Spinal cord (tissue), 10 donors: Measurements from ENCODE around the gene CAV2. TPM values are rescaled to one million over a fixed set of nuclear protein-coding genes. Genes with fewer than 3 reads are reported as not detected.

Source experiments
- DNase-seq, 6 donors: peaks; one replicate each; pipeline versions ENCODE4 v3.0.0 to v3.0.0-alpha.2; 2013 to 2015; ENCODE audit warnings: low spot score in 6 of 6, low read depth in 4 of 6
- H3K27ac ChIP-seq: one replicate; pipeline ENCODE4 v1.5.1; 2013; ENCODE audit warnings: low read depth, low read length, control low read depth
- H3K27me3 ChIP-seq: one replicate; pipeline ENCODE4 v1.6.1; 2013; ENCODE audit warnings: low read length; ENCODE audit not compliant: control insufficient read depth, insufficient read depth
- H3K36me3 ChIP-seq: one replicate; pipeline ENCODE4 v1.6.1; 2013; ENCODE audit warnings: low read length; ENCODE audit not compliant: control insufficient read depth, insufficient read depth
- H3K4me1 ChIP-seq: one replicate; pipeline ENCODE4 v1.6.1; 2013; ENCODE audit warnings: low read length; ENCODE audit not compliant: control insufficient read depth, insufficient read depth
- H3K4me3 ChIP-seq: one replicate; pipeline ENCODE4 v1.5.1; 2013; ENCODE audit warnings: low read depth, low read length, control low read depth
- H3K9me3 ChIP-seq: one replicate; pipeline ENCODE4 v1.6.1; 2013; ENCODE audit warnings: low read length; ENCODE audit not compliant: control insufficient read depth, insufficient read depth
- WGBS: methylation state at CpG from one replicate; pipeline ENCODE4 v1.1.5; 2013; ENCODE audit warnings: missing lambda C conversion rate; ENCODE audit not compliant: insufficient coverage; 5-methylcytosine and 5-hydroxymethylcytosine counted together
- long read RNA-seq, 4 donors: transcript quantifications; one replicate each; lab custom pipeline, GENCODE V29; 2026
- polyA plus RNA-seq, 2 donors: library from polyadenylated mRNA; unstranded; fragments of 120-200 nt; gene quantifications; one replicate each; pipeline ENCODE4 v1.2.1, GENCODE V29; 2013; ENCODE audit not compliant: insufficient read length in 2 of 2
- total RNA-seq, 2 donors: library from RNA; depleted of rRNA in 1 of 2; stranded (reverse); fragments of 120-200 nt in 1 of 2; fragments of >200 nt in 1 of 2; gene quantifications; one replicate each; pipeline versions ENCODE4 v1.2.3 to v1.2.4, GENCODE V29; 2013 to 2014
- donor health status: healthy.

Gene CAV2, protein sequence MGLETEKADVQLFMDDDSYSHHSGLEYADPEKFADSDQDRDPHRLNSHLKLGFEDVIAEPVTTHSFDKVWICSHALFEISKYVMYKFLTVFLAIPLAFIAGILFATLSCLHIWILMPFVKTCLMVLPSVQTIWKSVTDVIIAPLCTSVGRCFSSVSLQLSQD
- total RNA-seq, result 10 to 100 TPM; 30.7 to 40.6 TPM
- 10 to 100 TPM; 14.3 to 17.2 TPM for polyA plus RNA-seq
- long read RNA-seq, donor 1, transcript CAV2-201 (3 exons, 3,301 nt), result major isoform, 10 of 12 reads
- long read RNA-seq, donor 1, partial matches to known transcripts, result 0 of 12 reads
- long read RNA-seq, donor 1, other reads (novel, unspliced or antisense), result 0 of 12 reads
- long read RNA-seq, donor 2, partial matches to known transcripts, result 0 of 3 reads
- long read RNA-seq, donor 2, other reads (novel, unspliced or antisense), result 0 of 3 reads
- long read RNA-seq, donor 3, transcript CAV2-201 (3 exons, 3,301 nt), result major isoform, 7 of 9 reads
- long read RNA-seq, donor 3, partial matches to known transcripts, result 0 of 9 reads
- long read RNA-seq, donor 3, other reads (novel, unspliced or antisense), result 0 of 9 reads
- long read RNA-seq, donor 4, transcript CAV2-203 (2 exons, 1,179 nt), result minor isoform, 7 of 83 reads
- long read RNA-seq, donor 4, transcript CAV2-214 (2 exons, 787 nt), result minor isoform, 7 of 83 reads
- long read RNA-seq, donor 4, transcript CAV2-201 (3 exons, 3,301 nt), result major isoform, 44 of 83 reads
- long read RNA-seq, donor 4, partial matches to known transcripts, result 21 of 83 reads
- long read RNA-seq, donor 4, other reads (novel, unspliced or antisense), result 0 of 83 reads

DNA sequence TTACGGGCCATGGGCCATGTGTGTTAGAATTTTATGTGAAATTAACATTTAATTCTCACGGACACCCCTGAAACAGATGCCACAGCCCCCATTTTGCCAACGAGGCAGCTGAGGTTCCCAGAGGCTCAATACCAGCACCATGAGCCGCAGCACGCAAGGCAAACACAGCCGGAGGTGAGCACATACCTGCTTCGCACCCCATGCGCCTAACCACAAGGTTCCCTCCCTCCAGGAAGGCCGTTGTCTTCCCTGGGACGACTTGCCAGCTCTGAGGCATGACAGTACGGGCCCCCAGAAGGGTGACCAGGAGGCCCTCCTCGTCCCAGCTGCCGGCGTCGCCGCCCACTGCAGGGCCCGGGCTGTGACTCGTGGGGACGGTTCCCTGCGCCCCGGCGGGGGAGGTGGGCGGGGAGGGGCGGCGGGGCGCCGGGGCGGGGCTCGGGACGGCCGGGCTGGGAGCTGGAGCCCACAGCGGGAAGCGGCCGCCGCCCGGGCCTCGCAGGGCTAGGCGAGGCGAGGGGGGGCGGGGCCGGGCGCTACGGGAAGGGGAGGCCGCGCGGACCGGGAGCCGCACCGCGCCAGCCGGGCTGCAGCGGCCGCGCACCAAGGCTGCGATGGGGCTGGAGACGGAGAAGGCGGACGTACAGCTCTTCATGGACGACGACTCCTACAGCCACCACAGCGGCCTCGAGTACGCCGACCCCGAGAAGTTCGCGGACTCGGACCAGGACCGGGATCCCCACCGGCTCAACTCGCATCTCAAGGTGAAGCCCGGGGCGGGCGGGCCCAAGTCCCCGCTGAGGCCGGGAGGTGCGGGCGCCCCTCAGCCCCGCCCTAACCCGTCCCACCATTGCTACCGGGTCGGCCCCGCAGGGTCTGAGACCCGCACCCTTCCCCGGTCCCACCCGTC lies at the start of gene CAV2:
Gene CAV2, plus strand, starts transcription at position 571 of the 910 bp plus-strand sequence. Its CDS starts 44 bp downstream, at position 615.
- Histone ChIP-seq H3K4me1 (peaks cover 14% of the 10 kb centered on the region), H3K27ac (peak within 1 kb of the TSS; percentile 50)
- DNase-seq, result peak in 2 of 6 donors; percentile 42 to 63

DNA sequence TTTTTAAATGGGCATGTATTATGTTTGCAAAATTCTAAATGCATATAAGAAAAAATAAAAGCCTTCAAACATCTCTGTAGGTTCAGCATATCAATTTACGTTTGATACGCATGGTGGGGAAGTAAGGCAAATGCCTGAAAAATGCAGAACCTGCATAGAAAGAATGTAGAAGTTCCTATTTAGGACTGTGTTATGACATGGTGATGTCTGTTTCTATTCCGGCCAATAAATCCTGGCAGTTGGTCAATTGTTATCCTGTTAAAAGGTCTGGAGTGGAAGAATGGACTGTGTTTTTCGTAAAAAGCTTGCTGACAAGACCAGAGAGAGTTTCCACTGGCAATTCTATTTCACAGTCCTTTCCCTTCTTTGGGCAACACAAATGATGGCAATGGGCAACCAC lies 49.6 kb upstream of the CAV2 start:
- 60% methylated on average over 1 of the region's 4 CpGs for WGBS
- no peaks in the 10 kb centered on the region for H3K4me1 ChIP-seq
- H3K9me3 ChIP-seq, result no peaks in the 10 kb centered on the region

More for the DNA sequence above, at the start of gene CAV2:
- no peaks in the 10 kb centered on the region for H3K9me3 ChIP-seq
- 3% methylated on average over 85 of the region's 86 CpGs for WGBS
- H3K36me3 ChIP-seq, result no peaks in the 10 kb centered on the region
- peaks cover 15% of the 10 kb centered on the region for H3K27me3 ChIP-seq
- peak within 1 kb of the TSS; percentile 65 for H3K4me3 ChIP-seq

DNA sequence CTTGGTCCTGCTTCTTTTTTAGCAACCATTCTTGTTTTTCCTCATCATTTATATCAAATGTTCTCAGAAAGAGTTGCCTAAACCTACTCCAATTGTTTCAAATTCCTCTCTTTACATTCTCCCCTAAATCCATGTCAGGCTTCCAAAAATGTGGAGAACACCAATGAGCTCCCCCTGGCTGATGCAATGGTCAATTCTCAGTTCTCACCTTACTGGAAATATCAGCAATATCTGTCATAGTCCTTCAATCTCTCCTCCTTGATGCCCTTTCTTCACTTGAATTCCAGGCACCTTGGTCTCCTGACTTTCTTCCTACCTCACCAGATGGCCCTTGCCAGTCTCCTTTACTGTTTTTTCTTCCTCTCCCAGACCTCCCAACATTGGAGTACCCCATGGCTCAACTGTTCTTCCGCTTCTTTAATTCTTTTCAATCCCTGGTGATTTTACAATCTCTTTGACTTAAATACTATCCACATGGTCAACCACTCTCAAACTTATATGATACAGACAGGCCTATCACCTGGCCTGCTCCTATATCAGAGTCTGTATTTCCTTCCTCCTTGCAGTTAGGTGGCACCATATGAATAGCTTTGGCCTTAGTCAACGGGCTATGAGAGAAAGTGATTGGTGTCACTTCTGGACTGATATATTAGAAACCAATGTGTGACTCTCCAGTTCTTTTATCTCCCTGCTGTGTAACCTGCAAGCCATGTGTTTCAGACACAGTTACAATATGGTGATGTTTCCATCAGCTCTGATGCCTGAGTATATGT lies 47.4 kb upstream of the CAV2 start:
- no peak overlapping the region for H3K4me3 ChIP-seq
- H3K36me3 ChIP-seq, result no peaks in the 10 kb centered on the region
- WGBS, result 92% methylated on average over 1 of the region's 2 CpGs
- no peaks in the 10 kb centered on the region for H3K9me3 ChIP-seq
- no peaks in the 10 kb centered on the region for H3K4me1 ChIP-seq
- no peak overlapping the region for H3K27ac ChIP-seq
- H3K27me3 ChIP-seq, result no peaks in the 10 kb centered on the region
- no peak for DNase-seq

More for the DNA sequence above, 49.6 kb upstream of the CAV2 start:
- DNase-seq, result no peak
- Histone ChIP-seq H3K4me3 (no peak overlapping the region), H3K27ac (no peak overlapping the region), H3K27me3 (no peaks in the 10 kb centered on the region), H3K36me3 (no peaks in the 10 kb centered on the region)

DNA sequence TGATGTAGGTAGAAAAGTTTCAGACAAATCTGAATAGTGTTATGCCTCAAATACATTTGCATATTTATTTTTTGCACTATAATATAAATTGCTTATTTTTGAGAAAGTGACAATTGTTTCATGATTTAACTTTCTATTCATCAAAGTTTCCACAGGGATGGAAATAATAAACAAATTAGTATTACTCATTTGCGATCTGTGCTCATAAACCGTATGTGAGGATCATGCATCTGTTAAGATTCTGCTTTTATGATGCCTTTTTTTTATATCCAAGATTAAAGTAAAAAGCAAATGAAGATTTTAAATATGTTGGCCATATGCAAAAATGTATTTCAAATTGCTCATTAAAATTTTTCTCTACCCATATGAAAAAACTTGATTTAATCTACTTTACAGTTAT lies 45.2 kb upstream of the CAV2 start:
- WGBS, result no CpG with 5 or more reads among the region's 2 CpGs
- H3K36me3 ChIP-seq, result no peaks in the 10 kb centered on the region

DNA sequence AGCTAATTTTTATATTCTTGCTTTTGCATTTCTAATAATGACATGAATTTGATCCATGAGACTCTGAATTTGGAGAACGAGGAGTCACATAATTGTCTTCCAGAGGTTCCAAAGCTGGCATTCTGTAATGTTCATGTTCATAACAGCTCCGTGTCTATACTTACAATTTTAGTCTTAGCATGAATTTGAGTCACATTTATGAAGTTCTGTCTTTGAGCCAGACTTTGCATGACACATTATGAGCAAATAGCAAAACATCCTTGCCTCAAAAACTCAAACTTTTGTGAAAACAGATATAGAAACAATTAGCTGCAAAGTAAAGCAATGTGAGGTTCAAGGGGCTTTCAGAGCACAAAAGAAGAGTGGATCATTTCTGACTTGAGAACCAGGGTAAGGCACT lies 44.5 kb upstream of the CAV2 start:
- Histone ChIP-seq H3K9me3 (no peaks in the 10 kb centered on the region), H3K27ac (no peak overlapping the region), H3K4me3 (no peak overlapping the region), H3K36me3 (no peaks in the 10 kb centered on the region), H3K4me1 (no peaks in the 10 kb centered on the region), H3K27me3 (no peaks in the 10 kb centered on the region)
- DNase-seq, result no peak
- 57% methylated on average over 1 of the region's 2 CpGs for WGBS

More for the DNA sequence above, 45.2 kb upstream of the CAV2 start:
- no peak overlapping the region for H3K4me3 ChIP-seq
- H3K4me1 ChIP-seq, result no peaks in the 10 kb centered on the region
- no peak overlapping the region for H3K27ac ChIP-seq
- H3K9me3 ChIP-seq, result no peaks in the 10 kb centered on the region
- H3K27me3 ChIP-seq, result no peaks in the 10 kb centered on the region
- DNase-seq, result no peak

DNA sequence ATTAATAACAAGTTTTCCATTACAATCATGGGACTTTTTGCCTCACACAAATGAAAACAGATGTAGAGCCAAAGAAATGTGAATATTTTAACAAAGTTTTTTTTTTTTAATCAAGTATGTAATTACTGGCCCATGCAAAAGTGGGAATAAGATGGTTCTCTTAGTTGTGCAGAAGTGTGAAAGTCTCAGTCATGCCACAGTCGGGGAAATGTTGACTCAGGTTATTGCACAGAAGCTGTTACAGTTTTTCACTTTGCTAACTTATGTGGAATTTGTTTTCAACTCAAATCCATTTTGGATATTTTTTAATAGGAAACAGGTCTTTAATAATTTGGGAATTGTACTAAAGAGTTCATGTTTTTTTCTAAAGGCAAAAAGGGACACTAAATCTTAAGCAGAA lies 44.0 kb upstream of the CAV2 start:
- no peaks in the 10 kb centered on the region for H3K4me1 ChIP-seq
- H3K27ac ChIP-seq, result no peak overlapping the region
- no peak for DNase-seq
- H3K9me3 ChIP-seq, result no peaks in the 10 kb centered on the region
- H3K36me3 ChIP-seq, result no peaks in the 10 kb centered on the region
- WGBS, result no CpG with 5 or more reads among the region's 1 CpG
- no peak overlapping the region for H3K4me3 ChIP-seq
- no peaks in the 10 kb centered on the region for H3K27me3 ChIP-seq

DNA sequence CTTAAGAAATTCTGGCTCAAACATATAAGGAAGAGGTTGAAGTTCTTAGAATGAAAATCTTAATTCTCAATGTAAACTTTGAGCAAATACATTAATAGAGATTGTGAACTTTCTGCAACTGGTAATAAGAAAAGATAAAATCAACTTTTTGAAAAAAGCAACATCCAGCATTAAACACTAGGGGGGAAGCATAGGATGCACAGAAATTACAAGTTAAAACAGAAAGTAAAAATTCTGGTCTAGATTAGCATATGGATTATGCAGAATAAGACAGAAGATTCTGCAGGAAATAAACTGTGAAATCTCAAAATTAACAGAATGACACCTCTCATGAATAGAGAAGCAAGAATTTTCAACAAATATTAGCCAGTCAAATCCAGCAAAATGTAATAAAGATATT lies 38.0 kb upstream of the CAV2 start:
- no peak for DNase-seq
- H3K27me3 ChIP-seq, result no peaks in the 10 kb centered on the region
- H3K27ac ChIP-seq, result no peak overlapping the region
- no peaks in the 10 kb centered on the region for H3K4me1 ChIP-seq
- no peaks in the 10 kb centered on the region for H3K9me3 ChIP-seq
- H3K36me3 ChIP-seq, result no peaks in the 10 kb centered on the region
- no peak overlapping the region for H3K4me3 ChIP-seq

DNA sequence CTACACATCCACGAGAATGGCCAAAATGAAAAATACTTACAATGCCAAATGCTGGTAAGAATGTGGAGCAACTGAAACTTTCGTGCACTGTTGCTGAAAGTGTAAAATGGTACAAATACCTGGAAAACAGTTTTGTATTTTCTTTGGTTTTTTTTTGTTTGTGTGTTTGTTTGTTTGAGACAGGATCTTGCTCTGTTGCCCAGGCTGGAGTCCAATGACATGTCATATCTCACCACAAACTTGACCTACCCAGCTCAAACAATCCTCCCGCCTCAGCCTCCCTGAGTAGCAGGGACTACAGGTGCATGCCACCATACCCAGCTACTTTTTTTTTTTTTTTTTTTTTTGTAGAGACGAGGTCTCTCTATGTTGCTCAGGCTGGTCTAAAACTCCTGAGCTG lies 35.6 kb upstream of the CAV2 start:
- Histone ChIP-seq H3K4me1 (no peaks in the 10 kb centered on the region), H3K9me3 (no peaks in the 10 kb centered on the region), H3K27ac (no peak overlapping the region), H3K4me3 (no peak overlapping the region), H3K36me3 (no peaks in the 10 kb centered on the region), H3K27me3 (no peaks in the 10 kb centered on the region)
- no peak for DNase-seq
- no CpG with 5 or more reads among the region's 4 CpGs for WGBS

DNA sequence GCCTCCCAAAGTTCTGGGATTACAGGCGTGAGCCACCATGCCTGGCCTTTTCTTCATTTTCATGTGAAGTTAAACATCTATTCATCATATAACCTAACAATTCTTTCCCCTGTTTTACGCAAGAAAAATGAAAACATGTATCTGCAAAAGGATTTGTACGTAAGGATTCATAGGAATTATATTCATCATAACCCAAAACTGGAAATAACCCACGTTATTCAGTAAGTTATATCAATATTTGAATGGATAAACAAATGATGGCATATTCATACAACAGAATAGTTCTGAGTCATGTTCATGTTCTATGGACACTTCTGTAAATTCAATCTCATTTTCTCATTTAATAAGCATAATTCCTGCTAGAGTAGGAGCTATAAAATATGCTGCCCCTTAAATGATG lies 35.2 kb upstream of the CAV2 start:
- no peaks in the 10 kb centered on the region for H3K4me1 ChIP-seq
- WGBS, result no CpG with 5 or more reads among the region's 4 CpGs
- no peaks in the 10 kb centered on the region for H3K27me3 ChIP-seq
- no peaks in the 10 kb centered on the region for H3K36me3 ChIP-seq
- H3K4me3 ChIP-seq, result no peak overlapping the region
- no peak for DNase-seq
- no peaks in the 10 kb centered on the region for H3K9me3 ChIP-seq
- no peak overlapping the region for H3K27ac ChIP-seq
